ENCODE measurements around the gene IL1RAPL1.

GRCh38 chrX:29541038-29541437 lies 953.8 kb downstream of the IL1RAPL1 start:
- TF ChIP-seq FOXO4 (CRISPR knock-in tag; IDR thresholded peaks at IDR 0.05) (no peak), STAT5B (CRISPR knock-in tag; IDR thresholded peaks at IDR 0.05) (no peak), ZBTB33 (CRISPR knock-in tag; IDR thresholded peaks at IDR 0.05) (no peak), MXI1 (IDR thresholded peaks at IDR 0.05; ENCODE audit: low read depth, low read length) (no peak), HCFC1 (IDR thresholded peaks at IDR 0.05; ENCODE audit: low read depth, low read length) (no peak), EZH2 (IDR thresholded peaks at IDR 0.05; ENCODE audit: borderline replicate concordance, low read depth, low read length) (no peak), MAZ (CRISPR knock-in tag; conservative IDR thresholded peaks at IDR 0.05 in 1 of 2, IDR thresholded peaks at IDR 0.05 in 1 of 2) (no peak), ZFP36 (IDR thresholded peaks at IDR 0.05; ENCODE audit: low read depth, low read length, partially characterized antibody) (no peak), HDAC6 (IDR thresholded peaks at IDR 0.05; ENCODE audit: low read depth, low read length) (no peak), JUND (IDR thresholded peaks at IDR 0.05; ENCODE audit: borderline replicate concordance, low read depth, low read length) (no peak), JUND (tag; IDR thresholded peaks at IDR 0.05; ENCODE audit: borderline replicate concordance, low read depth, low read length) (no peak)
- TF ChIP-seq, protein P1, sequence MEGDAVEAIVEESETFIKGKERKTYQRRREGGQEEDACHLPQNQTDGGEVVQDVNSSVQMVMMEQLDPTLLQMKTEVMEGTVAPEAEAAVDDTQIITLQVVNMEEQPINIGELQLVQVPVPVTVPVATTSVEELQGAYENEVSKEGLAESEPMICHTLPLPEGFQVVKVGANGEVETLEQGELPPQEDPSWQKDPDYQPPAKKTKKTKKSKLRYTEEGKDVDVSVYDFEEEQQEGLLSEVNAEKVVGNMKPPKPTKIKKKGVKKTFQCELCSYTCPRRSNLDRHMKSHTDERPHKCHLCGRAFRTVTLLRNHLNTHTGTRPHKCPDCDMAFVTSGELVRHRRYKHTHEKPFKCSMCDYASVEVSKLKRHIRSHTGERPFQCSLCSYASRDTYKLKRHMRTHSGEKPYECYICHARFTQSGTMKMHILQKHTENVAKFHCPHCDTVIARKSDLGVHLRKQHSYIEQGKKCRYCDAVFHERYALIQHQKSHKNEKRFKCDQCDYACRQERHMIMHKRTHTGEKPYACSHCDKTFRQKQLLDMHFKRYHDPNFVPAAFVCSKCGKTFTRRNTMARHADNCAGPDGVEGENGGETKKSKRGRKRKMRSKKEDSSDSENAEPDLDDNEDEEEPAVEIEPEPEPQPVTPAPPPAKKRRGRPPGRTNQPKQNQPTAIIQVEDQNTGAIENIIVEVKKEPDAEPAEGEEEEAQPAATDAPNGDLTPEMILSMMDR (IDR thresholded peaks at IDR 0.05 in 2 of 3, conservative IDR thresholded peaks at IDR 0.05 in 1 of 3; ENCODE audit: insufficient read depth in 2 of 3, low read depth in 1 of 3, low read length in 3 of 3): no peak
- TF ChIP-seq, protein P2, sequence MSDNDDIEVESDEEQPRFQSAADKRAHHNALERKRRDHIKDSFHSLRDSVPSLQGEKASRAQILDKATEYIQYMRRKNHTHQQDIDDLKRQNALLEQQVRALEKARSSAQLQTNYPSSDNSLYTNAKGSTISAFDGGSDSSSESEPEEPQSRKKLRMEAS (CRISPR knock-in tag; IDR thresholded peaks at IDR 0.05): no peak
- TF ChIP-seq, protein P3, sequence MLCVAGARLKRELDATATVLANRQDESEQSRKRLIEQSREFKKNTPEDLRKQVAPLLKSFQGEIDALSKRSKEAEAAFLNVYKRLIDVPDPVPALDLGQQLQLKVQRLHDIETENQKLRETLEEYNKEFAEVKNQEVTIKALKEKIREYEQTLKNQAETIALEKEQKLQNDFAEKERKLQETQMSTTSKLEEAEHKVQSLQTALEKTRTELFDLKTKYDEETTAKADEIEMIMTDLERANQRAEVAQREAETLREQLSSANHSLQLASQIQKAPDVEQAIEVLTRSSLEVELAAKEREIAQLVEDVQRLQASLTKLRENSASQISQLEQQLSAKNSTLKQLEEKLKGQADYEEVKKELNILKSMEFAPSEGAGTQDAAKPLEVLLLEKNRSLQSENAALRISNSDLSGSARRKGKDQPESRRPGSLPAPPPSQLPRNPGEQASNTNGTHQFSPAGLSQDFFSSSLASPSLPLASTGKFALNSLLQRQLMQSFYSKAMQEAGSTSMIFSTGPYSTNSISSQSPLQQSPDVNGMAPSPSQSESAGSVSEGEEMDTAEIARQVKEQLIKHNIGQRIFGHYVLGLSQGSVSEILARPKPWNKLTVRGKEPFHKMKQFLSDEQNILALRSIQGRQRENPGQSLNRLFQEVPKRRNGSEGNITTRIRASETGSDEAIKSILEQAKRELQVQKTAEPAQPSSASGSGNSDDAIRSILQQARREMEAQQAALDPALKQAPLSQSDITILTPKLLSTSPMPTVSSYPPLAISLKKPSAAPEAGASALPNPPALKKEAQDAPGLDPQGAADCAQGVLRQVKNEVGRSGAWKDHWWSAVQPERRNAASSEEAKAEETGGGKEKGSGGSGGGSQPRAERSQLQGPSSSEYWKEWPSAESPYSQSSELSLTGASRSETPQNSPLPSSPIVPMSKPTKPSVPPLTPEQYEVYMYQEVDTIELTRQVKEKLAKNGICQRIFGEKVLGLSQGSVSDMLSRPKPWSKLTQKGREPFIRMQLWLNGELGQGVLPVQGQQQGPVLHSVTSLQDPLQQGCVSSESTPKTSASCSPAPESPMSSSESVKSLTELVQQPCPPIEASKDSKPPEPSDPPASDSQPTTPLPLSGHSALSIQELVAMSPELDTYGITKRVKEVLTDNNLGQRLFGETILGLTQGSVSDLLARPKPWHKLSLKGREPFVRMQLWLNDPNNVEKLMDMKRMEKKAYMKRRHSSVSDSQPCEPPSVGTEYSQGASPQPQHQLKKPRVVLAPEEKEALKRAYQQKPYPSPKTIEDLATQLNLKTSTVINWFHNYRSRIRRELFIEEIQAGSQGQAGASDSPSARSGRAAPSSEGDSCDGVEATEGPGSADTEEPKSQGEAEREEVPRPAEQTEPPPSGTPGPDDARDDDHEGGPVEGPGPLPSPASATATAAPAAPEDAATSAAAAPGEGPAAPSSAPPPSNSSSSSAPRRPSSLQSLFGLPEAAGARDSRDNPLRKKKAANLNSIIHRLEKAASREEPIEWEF (CRISPR knock-in tag; IDR thresholded peaks at IDR 0.05): no peak

Data from K562 (cell line).